Astrocyte of the spinal cord (primary cell): ENCODE measurements around the gene CDKL4.
"Not testable (repeated sequence)": the region's sequence is repeated elsewhere in the genome, so short reads cannot be mapped to it uniquely, and the experiment has no call there.

Source experiments
- DNase-seq: peaks from one replicate; pipeline ENCODE4 v3.0.0; 2011; ENCODE audit warnings: low read depth, low spot score
- H3K4me3 ChIP-seq: 2 replicates; pipeline ENCODE4 v1.5.1; 2011; ENCODE audit warnings: low read depth, mild to moderate bottlenecking, low read length, moderate library complexity
- CTCF ChIP-seq: IDR thresholded peaks from 2 replicates; pipeline ENCODE4 v1.5.1; 2012; ENCODE audit warnings: low read depth, mild to moderate bottlenecking, low read length, inconsistent platforms
- in situ Hi-C: cut with HindIII; loops from 2 replicates; pipeline ENCODE4 v1.10.0; 2017; ENCODE audit warnings: low sequenced_read_pairs

Gene CDKL4

DNA sequence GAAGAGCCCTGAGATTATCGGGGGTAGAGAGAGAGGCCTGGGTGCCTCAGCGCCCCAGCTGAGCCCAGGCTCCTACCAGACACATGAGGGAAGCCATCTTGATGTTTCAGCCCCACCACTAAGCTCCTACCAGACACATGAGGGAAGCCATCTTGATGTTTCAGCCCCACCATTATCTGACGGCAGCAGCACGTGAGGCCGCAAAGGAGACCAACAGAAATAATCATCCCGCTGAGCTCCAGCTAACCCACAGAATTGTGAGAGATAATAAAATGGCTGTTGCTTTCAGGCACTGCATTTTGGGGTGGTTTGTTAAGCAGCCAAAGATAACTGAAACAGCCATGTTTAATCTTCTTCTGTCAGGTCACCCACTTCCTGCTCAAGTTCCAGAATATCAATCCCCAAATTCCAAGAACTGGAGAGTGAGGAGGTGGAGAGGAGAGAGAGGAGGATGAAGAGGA is 93.6 kb downstream of the CDKL4 start:
- no peak for DNase-seq
- H3K4me3 ChIP-seq, result no peak overlapping the region
- in situ Hi-C loops, result no loop called here
- no peak for TF ChIP-seq CTCF

- H3K4me3 ChIP-seq, result no peak overlapping the region
- TF ChIP-seq CTCF, result no peak
- DNase-seq, result no peak
- in situ Hi-C loops, result no loop called here
Measured at GRCh38 chr2:39146630-39147029, 97.1 kb downstream of the CDKL4 start.

DNA sequence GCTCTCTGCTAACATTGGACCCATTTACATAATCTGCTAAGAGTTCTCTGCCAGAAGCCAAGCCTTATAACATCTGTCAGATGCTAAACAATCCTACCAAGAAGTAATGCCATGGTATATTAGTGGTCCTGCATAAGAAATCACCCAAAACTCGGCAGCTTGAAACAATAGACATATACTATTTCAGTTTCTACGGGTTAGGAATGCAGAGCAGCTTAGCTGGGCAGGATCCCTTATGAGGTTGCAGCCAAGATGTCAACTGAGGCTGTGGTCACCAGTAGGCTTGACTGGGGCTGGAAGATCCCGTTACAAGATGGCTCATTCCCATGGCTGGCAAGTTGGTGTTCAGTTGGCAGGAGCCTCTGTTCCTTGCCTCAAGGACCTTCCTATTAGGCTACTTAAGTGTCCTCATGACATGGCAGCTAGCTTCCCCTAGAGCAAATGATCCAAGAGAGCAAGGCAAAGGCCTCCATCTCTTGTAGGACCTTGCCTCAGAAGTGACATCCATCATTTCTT is 97.8 kb downstream of the CDKL4 start:
- no peak for DNase-seq
- TF ChIP-seq CTCF, result no peak
- in situ Hi-C loops, result no loop called here
- H3K4me3 ChIP-seq, result no peak overlapping the region

DNA sequence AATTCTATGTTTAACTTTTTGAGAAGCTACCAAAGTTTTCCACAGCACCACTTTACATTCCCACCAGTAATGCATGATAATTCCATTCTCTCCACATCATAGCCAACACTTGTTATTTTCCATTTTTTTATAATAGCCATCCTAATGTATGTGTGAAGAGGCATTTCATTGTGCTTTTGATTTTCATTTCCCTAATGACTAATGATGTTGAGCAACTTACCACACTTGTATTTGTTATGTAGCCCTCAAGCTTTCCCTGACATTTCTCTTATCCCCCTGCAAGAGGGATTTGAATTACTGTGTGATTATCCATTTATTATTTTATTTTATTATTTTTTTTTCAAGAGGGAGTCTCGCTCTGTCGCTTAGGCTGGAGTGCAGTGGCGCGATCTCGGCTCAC is 99.4 kb downstream of the CDKL4 start:
- in situ Hi-C loops, result no loop called here
- DNase-seq, result no peak
- H3K4me3 ChIP-seq, result no peak overlapping the region
- TF ChIP-seq CTCF, result no peak

DNA sequence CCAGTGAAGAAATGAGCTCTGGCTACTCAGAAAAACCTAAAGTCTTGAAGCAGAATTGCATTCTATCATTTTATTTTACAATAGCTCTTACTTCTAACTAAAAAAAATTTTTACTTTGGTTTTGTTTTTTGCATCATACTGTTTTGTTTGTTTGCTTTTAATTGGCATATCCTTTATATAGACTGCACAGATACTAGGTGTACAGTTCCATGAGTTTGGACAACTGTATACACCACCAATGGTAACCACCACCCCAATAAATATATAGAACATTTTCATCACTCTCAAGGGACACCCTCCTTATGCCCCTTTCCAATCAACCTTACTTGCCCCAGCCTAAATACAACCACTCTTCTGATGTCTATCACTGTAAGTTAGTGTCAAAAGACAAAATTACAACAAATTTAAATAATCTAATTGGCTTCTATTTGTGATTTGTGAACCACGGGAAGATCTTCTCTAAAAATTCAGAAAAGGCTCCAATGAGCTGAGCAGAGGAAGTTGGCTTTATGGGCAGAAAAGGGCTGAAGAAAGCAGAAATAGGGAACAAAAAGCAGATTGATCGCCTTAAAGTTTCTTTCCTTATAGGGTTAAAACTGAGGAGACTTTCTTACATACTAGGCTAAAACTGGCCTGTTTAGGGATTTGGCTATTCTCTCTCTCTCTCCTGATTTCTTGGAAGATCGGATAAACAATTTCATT is 100.7 kb downstream of the CDKL4 start:
- in situ Hi-C loops, result no loop called here
- no peak for TF ChIP-seq CTCF
- no peak for DNase-seq
- H3K4me3 ChIP-seq, result no peak overlapping the region

DNA sequence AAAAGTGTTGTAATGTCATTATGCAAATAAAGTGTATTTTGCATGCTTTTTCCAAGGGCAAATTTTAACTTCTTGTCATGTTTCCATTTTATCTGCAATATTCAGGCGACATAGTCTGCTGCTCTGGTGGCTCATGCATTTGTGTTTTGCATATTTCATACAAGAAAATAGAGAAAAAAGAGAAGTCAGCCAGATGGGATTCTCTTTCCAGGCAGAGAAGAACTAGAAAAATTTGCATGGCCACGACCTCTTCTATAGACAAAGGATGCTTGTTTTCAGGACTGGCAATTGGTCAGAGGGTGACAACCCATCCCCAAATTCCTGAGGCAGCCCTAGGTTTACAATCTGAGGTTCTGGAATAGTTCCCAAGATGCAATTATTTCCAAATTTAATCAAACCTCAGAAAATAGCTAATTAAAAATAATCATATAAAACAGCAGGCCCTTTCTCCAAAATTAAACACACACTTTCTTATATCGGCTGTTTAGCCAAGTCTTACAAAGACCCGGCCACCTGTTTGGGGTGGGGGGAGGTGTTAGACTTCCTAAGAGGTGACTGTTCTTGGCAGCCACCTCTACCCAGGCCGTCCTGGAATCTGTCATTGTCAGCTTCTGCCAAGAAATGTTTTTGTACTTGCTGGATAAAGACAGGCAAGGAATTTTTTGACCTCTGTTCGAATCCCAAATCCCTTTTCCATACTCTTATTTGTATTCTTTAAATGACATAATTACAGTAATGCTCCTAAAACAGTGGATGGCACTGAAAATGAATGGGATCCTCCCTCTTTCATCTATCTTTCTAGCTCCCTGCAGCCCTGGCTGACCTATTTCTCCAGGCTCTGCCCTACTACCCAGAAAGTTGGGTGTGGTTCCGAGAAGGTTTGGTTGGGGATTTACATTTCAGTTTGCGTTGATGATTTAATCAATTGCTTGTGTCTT is 102.2 kb downstream of the CDKL4 start:
- in situ Hi-C loops, result no loop called here
- H3K4me3 ChIP-seq, result no peak overlapping the region
- DNase-seq, result no peak
- no peak for TF ChIP-seq CTCF

DNA sequence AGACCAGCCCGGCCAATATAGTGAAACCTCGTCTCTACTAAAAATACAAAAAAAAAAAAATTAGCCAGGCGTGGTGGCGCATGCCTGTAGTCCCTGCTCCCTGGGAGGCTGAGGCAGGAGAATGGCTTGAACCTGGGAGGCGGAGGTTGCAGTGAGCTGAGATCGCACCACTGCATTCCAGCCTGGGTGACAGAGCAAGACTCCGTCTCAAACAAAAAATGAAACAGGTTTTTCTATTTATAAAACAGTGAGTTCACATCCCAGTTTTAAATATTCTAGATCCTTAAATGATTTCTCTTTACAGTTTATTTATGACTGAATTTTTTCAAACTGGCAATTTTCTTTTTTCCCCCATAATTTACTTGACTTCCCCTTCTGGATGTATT is 102.8 kb downstream of the CDKL4 start:
- in situ Hi-C loops, H3K4me3 ChIP-seq, DNase-seq: not testable (repeated sequence)
